ENCODE measurements around the gene AGBL4.

The AGBL4 gene

GRCh38 chr1:48830715-48831114, 1193.0 kb downstream of the AGBL4 start:
- DNase-seq (ENCODE audit: low read depth in 2 of 2) = no peak

GRCh38 chr1:48829446-48829845, 1194.3 kb downstream of the AGBL4 start:
- no peak for DNase-seq (ENCODE audit: low read depth in 2 of 2)

GRCh38 chr1:48823168-48823567, 1200.6 kb downstream of the AGBL4 start:
- DNase-seq (ENCODE audit: low read depth in 2 of 2) = no peak

GRCh38 chr1:48820491-48820890, 1203.3 kb downstream of the AGBL4 start:
- no peak for DNase-seq (ENCODE audit: low read depth in 2 of 2)

- DNase-seq (ENCODE audit: low read depth in 2 of 2) = no peak
Measured at GRCh38 chr1:48817505-48818114, 1206.1 kb downstream of the AGBL4 start.

- DNase-seq (ENCODE audit: low read depth in 2 of 2) = no peak
Measured at GRCh38 chr1:48810740-48811139, 1213.0 kb downstream of the AGBL4 start.

GRCh38 chr1:48808496-48808895, 1215.3 kb downstream of the AGBL4 start:
- no peak for DNase-seq (ENCODE audit: low read depth in 2 of 2)

- no peak for DNase-seq (ENCODE audit: low read depth in 2 of 2)
Measured at GRCh38 chr1:48807554-48808260, 1216.0 kb downstream of the AGBL4 start.

- no peak for DNase-seq (ENCODE audit: low read depth in 2 of 2)
Measured at GRCh38 chr1:48803474-48803873, 1220.3 kb downstream of the AGBL4 start.

- no peak for DNase-seq (ENCODE audit: low read depth in 2 of 2)
Measured at GRCh38 chr1:48794816-48795215, 1228.9 kb downstream of the AGBL4 start.

- no peak for DNase-seq (ENCODE audit: low read depth in 2 of 2)
Measured at GRCh38 chr1:48793863-48794262, 1229.9 kb downstream of the AGBL4 start.

GRCh38 chr1:48792961-48793360, 1230.8 kb downstream of the AGBL4 start:
- no peak for DNase-seq (ENCODE audit: low read depth in 2 of 2)

GRCh38 chr1:48790397-48790796, 1233.4 kb downstream of the AGBL4 start:
- DNase-seq (ENCODE audit: low read depth in 2 of 2) = no peak

- no peak for DNase-seq (ENCODE audit: low read depth in 2 of 2)
Measured at GRCh38 chr1:48789903-48790302, 1233.9 kb downstream of the AGBL4 start.

GRCh38 chr1:48785869-48786268, 1237.9 kb downstream of the AGBL4 start:
- DNase-seq (ENCODE audit: low read depth in 2 of 2) = no peak

- DNase-seq (ENCODE audit: low read depth in 2 of 2) = no peak
Measured at GRCh38 chr1:48784301-48784700, 1239.5 kb downstream of the AGBL4 start.

- DNase-seq (ENCODE audit: low read depth in 2 of 2) = no peak
Measured at GRCh38 chr1:48777219-48777895, 1246.4 kb downstream of the AGBL4 start.

GRCh38 chr1:48776393-48777218, 1247.1 kb downstream of the AGBL4 start, which contains the start of gene BEND5:
Gene BEND5 (minus strand): TSS chr1:48776891. CDS start chr1:48776831, 60 bp downstream.
- peak; percentile 12 to 30 for DNase-seq (ENCODE audit: low read depth in 2 of 2)

- DNase-seq (ENCODE audit: low read depth in 2 of 2) = no peak
Measured at GRCh38 chr1:48775831-48776392, 1247.8 kb downstream of the AGBL4 start.

- no peak for DNase-seq (ENCODE audit: low read depth in 2 of 2)
Measured at GRCh38 chr1:48773133-48773532, 1250.6 kb downstream of the AGBL4 start.

- DNase-seq (ENCODE audit: low read depth in 2 of 2) = no peak
Measured at GRCh38 chr1:48772211-48772610, 1251.5 kb downstream of the AGBL4 start.

GRCh38 chr1:48771561-48771960, 1252.2 kb downstream of the AGBL4 start:
- DNase-seq (ENCODE audit: low read depth in 2 of 2) = no peak
